ENCODE results near the gene TREML1. TPM values are rescaled to one million over a fixed set of nuclear protein-coding genes. Genes with fewer than 3 reads are reported as not detected.

The TREML1 gene
- total and polyA plus RNA-seq, 9 of the 15 experiments (the other 6 are each of a cell fraction or from before 2014, with no cell fraction given): not detected

DNA sequence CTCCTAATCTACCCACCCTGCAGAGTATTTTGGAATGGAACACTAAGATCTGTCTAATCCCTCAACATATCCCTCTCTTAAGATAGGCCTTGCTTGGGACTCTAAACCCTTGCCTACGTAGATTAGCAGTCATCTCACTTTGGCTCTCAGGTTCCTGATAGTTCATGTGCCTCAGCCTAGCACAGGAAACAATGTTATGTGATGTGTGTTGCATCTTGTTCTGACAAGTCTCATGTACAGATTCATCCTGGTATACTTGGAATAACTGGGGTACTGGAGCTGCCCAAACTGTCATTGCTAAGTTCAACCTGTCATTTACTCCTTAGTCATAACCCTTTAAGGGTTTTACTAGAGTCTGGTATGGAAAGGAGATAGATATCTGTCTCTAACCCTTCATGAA lies 34.1 kb downstream of the TREML1 start:
- H4K20me1 ChIP-seq (replicated peaks; ENCODE audit: control insufficient read depth, insufficient read depth, low read length): no peaks in the 10 kb centered on the region
- H3K4me3 ChIP-seq: no peak overlapping the region
- intact Hi-C loops (cut with micrococcal nuclease): no loop called here
- in situ Hi-C loops (cut with MboI): no loop called here
- POLR2A ChIA-PET: no interaction called here
- no peak for TF ChIP-seq BRCA1 (IDR thresholded peaks at IDR 0.05)
- TF ChIP-seq BRCA1 (CRISPR knock-in tag; IDR thresholded peaks at IDR 0.05): no peak
- TF ChIP-seq DACH1 (IDR thresholded peaks at IDR 0.05; ENCODE audit: partially characterized antibody): no peak
- TF ChIP-seq KLF6 (CRISPR knock-in tag; IDR thresholded peaks at IDR 0.05; ENCODE audit: borderline replicate concordance): no peak
- no peak for TF ChIP-seq SMARCE1 (IDR thresholded peaks at IDR 0.05)
- no peak for TF ChIP-seq ZNF23 (CRISPR knock-in tag; IDR thresholded peaks at IDR 0.05)
- TF ChIP-seq, protein P1, sequence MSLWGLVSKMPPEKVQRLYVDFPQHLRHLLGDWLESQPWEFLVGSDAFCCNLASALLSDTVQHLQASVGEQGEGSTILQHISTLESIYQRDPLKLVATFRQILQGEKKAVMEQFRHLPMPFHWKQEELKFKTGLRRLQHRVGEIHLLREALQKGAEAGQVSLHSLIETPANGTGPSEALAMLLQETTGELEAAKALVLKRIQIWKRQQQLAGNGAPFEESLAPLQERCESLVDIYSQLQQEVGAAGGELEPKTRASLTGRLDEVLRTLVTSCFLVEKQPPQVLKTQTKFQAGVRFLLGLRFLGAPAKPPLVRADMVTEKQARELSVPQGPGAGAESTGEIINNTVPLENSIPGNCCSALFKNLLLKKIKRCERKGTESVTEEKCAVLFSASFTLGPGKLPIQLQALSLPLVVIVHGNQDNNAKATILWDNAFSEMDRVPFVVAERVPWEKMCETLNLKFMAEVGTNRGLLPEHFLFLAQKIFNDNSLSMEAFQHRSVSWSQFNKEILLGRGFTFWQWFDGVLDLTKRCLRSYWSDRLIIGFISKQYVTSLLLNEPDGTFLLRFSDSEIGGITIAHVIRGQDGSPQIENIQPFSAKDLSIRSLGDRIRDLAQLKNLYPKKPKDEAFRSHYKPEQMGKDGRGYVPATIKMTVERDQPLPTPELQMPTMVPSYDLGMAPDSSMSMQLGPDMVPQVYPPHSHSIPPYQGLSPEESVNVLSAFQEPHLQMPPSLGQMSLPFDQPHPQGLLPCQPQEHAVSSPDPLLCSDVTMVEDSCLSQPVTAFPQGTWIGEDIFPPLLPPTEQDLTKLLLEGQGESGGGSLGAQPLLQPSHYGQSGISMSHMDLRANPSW (CRISPR knock-in tag; IDR thresholded peaks at IDR 0.05): no peak
- TF ChIP-seq, protein P2, sequence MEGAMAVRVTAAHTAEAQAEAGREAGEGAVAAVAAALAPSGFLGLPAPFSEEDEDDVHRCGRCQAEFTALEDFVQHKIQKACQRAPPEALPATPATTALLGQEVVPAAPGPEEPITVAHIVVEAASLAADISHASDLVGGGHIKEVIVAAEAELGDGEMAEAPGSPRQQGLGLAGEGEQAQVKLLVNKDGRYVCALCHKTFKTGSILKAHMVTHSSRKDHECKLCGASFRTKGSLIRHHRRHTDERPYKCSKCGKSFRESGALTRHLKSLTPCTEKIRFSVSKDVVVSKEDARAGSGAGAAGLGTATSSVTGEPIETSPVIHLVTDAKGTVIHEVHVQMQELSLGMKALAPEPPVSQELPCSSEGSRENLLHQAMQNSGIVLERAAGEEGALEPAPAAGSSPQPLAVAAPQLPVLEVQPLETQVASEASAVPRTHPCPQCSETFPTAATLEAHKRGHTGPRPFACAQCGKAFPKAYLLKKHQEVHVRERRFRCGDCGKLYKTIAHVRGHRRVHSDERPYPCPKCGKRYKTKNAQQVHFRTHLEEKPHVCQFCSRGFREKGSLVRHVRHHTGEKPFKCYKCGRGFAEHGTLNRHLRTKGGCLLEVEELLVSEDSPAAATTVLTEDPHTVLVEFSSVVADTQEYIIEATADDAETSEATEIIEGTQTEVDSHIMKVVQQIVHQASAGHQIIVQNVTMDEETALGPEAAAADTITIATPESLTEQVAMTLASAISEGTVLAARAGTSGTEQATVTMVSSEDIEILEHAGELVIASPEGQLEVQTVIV (CRISPR knock-in tag; IDR thresholded peaks at IDR 0.05; ENCODE audit: borderline replicate concordance): no peak
- TF ChIP-seq POLR3G (IDR thresholded peaks at IDR 0.05; ENCODE audit: extremely low read depth, insufficient read length, insufficient replicate concordance): no peak
- no peak for TF ChIP-seq ETV1 (tag; conservative IDR thresholded peaks at IDR 0.05; ENCODE audit: low read depth)
- TF ChIP-seq ELF2 (CRISPR knock-in tag; IDR thresholded peaks at IDR 0.05): no peak
- TF ChIP-seq, protein P3, sequence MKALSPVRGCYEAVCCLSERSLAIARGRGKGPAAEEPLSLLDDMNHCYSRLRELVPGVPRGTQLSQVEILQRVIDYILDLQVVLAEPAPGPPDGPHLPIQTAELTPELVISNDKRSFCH (CRISPR knock-in tag; IDR thresholded peaks at IDR 0.05): no peak
- TF ChIP-seq, protein P3 (tag; IDR thresholded peaks at IDR 0.05): no peak
- TF ChIP-seq NUFIP1 (IDR thresholded peaks at IDR 0.05; ENCODE audit: partially characterized antibody): no peak
- no peak for TF ChIP-seq SOX6 (IDR thresholded peaks at IDR 0.05)
- no peak for TF ChIP-seq LEF1 (IDR thresholded peaks at IDR 0.05)
- no peaks in the 10 kb centered on the region for H3K36me3 ChIP-seq (ENCODE audit: control insufficient read depth, insufficient read depth, low read length)
- no TSS peak for BruUV-seq (replicated peaks)
- CTCF ChIA-PET (ENCODE audit: low intra/inter-chr PET ratio): no interaction called here
- 0% methylated on average over 1 of the region's 1 CpG for WGBS (ENCODE audit: insufficient coverage, low coverage, missing lambda C conversion rate)
- H3K4me1 ChIP-seq (replicated peaks in 1 of 2; ENCODE audit: control insufficient read depth in 2 of 2, insufficient read depth in 2 of 2, low read length in 2 of 2): no peaks in the 10 kb centered on the region
- H3K9ac ChIP-seq (ENCODE audit: insufficient read depth in 1 of 2, low read depth in 2 of 2, low read length in 2 of 2): no peak overlapping the region
- peaks cover 0 to 11% of the 10 kb centered on the region in 2 experiments; a peak in 4 of 5 replicates for H3K27me3 ChIP-seq (ENCODE audit: control insufficient read depth in 2 of 2, insufficient read depth in 2 of 2, low read length in 2 of 2)
- no peaks in the 10 kb centered on the region for H3K9me3 ChIP-seq (replicated peaks; ENCODE audit: control insufficient read depth, insufficient read depth, low read depth, low read length)
- no peaks in the 10 kb centered on the region for H3K79me2 ChIP-seq (ENCODE audit: control insufficient read depth, insufficient read depth, low read length)
- no peak for DNase-seq (ENCODE audit: extremely low read depth in 1 of 4, low spot score in 3 of 4)
- ATAC-seq: no peak
- H3K9me1 ChIP-seq (ENCODE audit: control insufficient read depth, insufficient read depth, low read length): no peaks in the 10 kb centered on the region
- H2AFZ ChIP-seq (ENCODE audit: low read depth, low read length): no peak overlapping the region
- no peak overlapping the region for H3K4me2 ChIP-seq (ENCODE audit: insufficient read depth, low read length)
- H3K27ac ChIP-seq (ENCODE audit: extremely low read depth, low read depth, low read length): no peak overlapping the region
- no peak for FAIRE-seq

Data from K562 (cell line).